Activated naive CD4-positive, alpha-beta T cell treated with anti-CD3 and anti-CD28 coated beads, Interleukin-2, amount 50 U/mL, for 72 hours (primary cell): ENCODE measurements around the gene MAP4K4. TPM values are rescaled to one million over a fixed set of nuclear protein-coding genes. Genes with fewer than 3 reads are reported as not detected.

Experiments
- ATAC-seq, 2 donors: fragments of 150-1000 bp; cut with Tn5 transposase; 2 replicates each; pipeline ENCODE4 v1.10.0; 2021; ENCODE audit warnings: mild to moderate bottlenecking in 2 of 2, moderate library complexity in 2 of 2
- DNase-seq, 2 donors: peaks; one replicate each; pipeline ENCODE4 v3.0.0; 2021 to 2022; ENCODE audit warnings: low spot score in 2 of 2
- H3K27ac Mint-ChIP-seq, 2 donors: one replicate each; pipeline ENCODE4 v1.8.0; 2022; ENCODE audit warnings: mild to moderate bottlenecking in 2 of 2, mixed read lengths in 2 of 2
- H3K36me3 Mint-ChIP-seq, 2 donors: one replicate each; pipeline ENCODE4 v1.8.0; 2022; ENCODE audit warnings: mixed read lengths in 2 of 2
- H3K9me3 Mint-ChIP-seq, 2 donors: one replicate each; pipeline ENCODE4 v1.8.0; 2022; ENCODE audit warnings: mixed read lengths in 2 of 2
- total RNA-seq, 2 donors: library from RNA; stranded (reverse); gene quantifications; one replicate each; pipeline ENCODE4 v1.2.3, GENCODE V29; 2022

The MAP4K4 gene
- total RNA-seq, 2 donors from 2014 or later, result 82.9 to 94.3 TPM

- H3K9me3 Mint-ChIP-seq, result no peaks in the 10 kb centered on the region
- peaks cover 0 to 5% of the 10 kb centered on the region in 2 donors for H3K36me3 Mint-ChIP-seq
- peak; percentile 42 to 62 for ATAC-seq
- H3K27ac Mint-ChIP-seq, result peak overlapping the region; percentile 85 to 93
- no peak for DNase-seq
Observed at GRCh38 chr2:101729521-101730190, 32.1 kb downstream of the MAP4K4 start.

DNA sequence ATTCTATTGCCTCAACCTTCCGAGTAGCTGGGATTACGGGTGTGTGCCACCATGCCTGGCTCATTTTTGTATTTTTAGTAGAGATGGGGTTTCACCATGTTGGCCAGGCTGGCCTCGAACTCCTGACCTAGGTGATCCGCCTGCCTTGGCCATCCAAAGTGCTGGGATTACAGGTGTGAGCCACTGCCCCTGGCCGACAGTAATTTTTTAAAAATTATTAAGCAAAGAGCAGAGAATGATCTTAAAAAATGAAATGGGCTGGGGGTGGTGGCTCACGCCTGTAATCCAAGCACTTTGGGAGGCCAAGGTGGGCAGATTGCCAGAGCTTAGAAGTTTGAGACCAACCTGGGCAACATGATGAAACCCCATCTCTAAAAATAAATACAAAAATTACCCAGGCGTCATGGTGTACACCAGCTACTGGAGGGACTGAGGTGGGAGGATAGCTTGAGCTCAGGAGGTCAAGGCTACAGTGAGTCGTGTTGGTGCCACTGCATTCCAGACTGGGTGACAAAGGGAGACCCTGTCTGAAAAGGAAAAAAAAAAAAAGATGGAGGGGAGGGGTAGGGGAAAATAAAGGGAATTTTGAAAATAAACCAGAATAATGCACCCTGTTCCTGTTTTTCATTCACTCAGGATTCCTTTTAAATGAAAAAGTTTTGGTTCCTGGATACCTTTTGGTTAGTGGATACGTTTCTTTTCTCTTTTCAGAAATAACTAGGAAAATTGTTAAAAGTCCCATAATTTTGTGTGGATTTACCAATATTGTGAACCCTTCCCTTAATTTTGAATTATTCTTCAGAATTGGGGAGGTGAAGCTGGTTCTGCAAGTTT is 33.9 kb downstream of the MAP4K4 start:
- ATAC-seq, result no peak
- Mint-ChIP-seq H3K9me3 (no peaks in the 10 kb centered on the region), H3K27ac (peak overlapping the region in 1 of 2 donors; percentile 59), H3K36me3 (no peaks in the 10 kb centered on the region)
- DNase-seq, result no peak

DNA sequence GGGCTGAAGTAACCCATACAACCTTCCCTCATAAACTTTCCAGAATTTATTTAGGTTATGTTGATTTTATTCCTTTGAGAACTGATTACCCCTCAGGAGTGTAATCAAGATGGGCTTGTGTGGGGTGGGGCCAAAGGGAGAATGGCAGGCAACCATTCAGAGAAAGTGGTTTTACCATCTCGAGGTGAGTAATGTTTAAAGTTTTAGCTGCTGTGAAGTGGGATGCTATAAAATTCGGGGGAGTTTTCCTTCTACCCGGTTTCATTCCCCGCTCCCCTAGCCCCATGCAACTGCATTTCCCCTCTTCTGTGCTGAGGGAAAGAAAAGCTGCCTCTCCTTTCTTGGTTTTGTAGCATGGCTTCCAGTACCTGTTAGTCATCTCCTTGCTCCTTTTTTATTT is 34.7 kb downstream of the MAP4K4 start:
- no peaks in the 10 kb centered on the region for H3K9me3 Mint-ChIP-seq
- peak in 1 of 2 donors; percentile 31 for DNase-seq
- peak; percentile 32 to 50 for ATAC-seq
- H3K36me3 Mint-ChIP-seq, result no peaks in the 10 kb centered on the region
- H3K27ac Mint-ChIP-seq, result peak overlapping the region; percentile 1 to 67

DNA sequence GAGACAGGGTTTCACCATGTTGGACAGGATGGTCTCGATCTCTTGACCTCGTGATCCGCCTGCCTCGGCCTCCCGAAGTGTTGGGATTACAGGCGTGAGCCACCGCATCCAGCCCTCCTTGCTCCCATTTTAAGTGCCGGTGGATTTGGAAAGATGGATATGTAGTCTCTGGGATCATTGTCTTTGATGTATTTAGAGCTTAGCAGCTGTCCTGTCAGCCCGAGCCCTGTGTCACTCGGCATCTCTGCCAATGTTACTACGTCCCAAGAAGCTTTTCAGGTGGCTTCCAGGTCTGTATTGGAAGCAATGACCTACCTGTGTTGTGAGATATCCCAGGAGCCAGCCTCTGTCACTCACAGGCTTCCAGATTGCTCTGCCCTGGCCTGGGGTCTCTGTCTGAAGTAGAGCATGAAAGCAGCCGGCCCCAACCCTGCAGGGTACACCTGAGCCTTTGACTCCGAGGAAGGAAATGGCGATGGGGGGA is 35.3 kb downstream of the MAP4K4 start:
- no peak for DNase-seq
- ATAC-seq, result no peak
- Mint-ChIP-seq H3K36me3 (no peaks in the 10 kb centered on the region), H3K27ac (peak overlapping the region; percentile 67), H3K9me3 (no peaks in the 10 kb centered on the region)

- DNase-seq, result no peak
- H3K27ac Mint-ChIP-seq, result peak overlapping the region; percentile 67
- H3K36me3 Mint-ChIP-seq, result no peaks in the 10 kb centered on the region
- no peaks in the 10 kb centered on the region for H3K9me3 Mint-ChIP-seq
- ATAC-seq, result peak in 1 of 2 donors; percentile 13
Observed at GRCh38 chr2:101733257-101733993, 35.9 kb downstream of the MAP4K4 start.

DNA sequence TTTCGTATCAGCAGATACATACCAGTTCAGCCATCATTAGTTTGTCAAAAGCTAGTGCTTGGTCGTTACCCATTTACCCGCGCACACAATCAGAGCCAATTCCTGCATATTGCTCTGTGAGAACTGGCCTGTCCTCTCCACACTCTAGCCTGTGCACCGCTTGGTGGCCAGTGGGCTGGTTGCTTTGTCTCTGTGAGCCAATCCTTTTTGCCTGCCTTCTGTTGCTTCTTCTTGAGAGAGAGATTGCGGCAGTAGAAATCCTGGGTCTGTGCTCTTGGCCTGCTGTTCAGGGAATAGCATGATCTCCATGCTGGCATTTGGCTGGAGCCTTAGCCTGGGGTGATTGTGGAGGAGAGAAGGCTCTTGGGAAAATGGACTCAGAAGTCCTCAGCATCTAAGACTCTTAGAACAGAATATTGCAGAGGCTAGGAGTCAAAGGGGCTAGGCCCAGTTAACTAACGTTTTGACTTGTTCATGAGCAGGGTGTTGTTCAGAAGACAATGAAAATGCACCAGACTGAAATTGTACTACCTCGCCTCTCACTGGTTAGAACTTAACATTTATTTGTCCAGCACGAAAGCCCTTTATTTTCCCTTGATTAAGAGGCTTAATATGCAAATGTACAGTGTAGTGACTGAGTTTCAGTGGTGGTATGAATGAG is 37.1 kb downstream of the MAP4K4 start:
- no peaks in the 10 kb centered on the region for H3K9me3 Mint-ChIP-seq

DNA sequence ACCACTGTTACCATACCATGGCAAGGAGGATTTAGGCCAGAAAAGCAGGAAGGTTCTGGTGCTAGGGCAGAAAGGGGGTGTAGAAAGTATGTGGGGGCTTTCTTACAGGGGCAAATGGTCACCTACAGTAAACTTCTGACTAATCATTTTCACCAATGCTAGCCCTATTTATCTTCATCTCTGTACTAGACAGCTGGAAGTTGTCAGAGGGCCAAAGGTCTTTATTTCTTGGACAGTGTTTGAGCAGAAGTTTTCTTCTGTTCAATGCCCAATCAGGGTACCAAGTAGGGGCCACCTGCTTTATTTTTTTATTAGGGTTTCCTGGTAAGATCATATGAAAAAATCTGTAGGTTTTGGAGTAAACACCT is 37.6 kb downstream of the MAP4K4 start:
- DNase-seq, result no peak
- Mint-ChIP-seq H3K27ac (peak overlapping the region; percentile 73 to 88), H3K36me3 (no peaks in the 10 kb centered on the region), H3K9me3 (no peaks in the 10 kb centered on the region)
- no peak for ATAC-seq

More for the DNA sequence above, 37.1 kb downstream of the MAP4K4 start:
- ATAC-seq (no peak), DNase-seq (no peak)
- Mint-ChIP-seq H3K27ac (peak overlapping the region in 1 of 2 donors; percentile 88), H3K36me3 (no peaks in the 10 kb centered on the region)

GRCh38 chr2:101736233-101736632 is 38.7 kb downstream of the MAP4K4 start:
- Mint-ChIP-seq H3K36me3 (no peaks in the 10 kb centered on the region), H3K27ac (peak overlapping the region; percentile 77 to 88), H3K9me3 (no peaks in the 10 kb centered on the region)
- ATAC-seq, result peak in 1 of 2 donors; percentile 22
- no peak for DNase-seq

GRCh38 chr2:101736861-101737291 is 39.4 kb downstream of the MAP4K4 start:
- ATAC-seq (peak; percentile 80 to 86), DNase-seq (peak in 1 of 2 donors; percentile 47)
- Mint-ChIP-seq H3K27ac (peak overlapping the region; percentile 77 to 88), H3K9me3 (no peaks in the 10 kb centered on the region), H3K36me3 (no peaks in the 10 kb centered on the region)

GRCh38 chr2:101737478-101738255 is 40.2 kb downstream of the MAP4K4 start:
- Mint-ChIP-seq H3K36me3 (no peaks in the 10 kb centered on the region), H3K9me3 (no peaks in the 10 kb centered on the region), H3K27ac (peak overlapping the region; percentile 48 to 88)
- no peak for DNase-seq
- ATAC-seq, result peak; percentile 2 to 9

DNA sequence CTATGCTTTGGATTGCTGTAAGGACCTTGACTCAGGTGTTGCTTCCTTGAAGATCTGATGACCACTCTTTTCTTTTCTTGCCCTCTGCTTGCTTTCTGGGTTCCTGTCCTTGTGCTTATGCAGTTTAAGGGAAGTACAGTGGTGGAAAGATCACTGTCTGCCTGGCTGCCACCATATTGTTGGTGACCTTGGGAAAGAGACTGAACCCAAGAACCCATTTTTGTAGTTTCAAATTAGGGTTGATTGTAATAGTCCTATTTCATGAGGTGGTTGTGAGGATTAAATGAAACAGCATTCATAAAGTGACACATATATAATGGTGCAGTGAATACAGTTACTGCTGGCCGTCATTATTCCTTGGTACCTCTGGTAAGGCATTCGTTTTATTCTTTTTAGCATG is 41.1 kb downstream of the MAP4K4 start:
- no peaks in the 10 kb centered on the region for H3K9me3 Mint-ChIP-seq
- DNase-seq, result no peak
- ATAC-seq, result no peak
- no peaks in the 10 kb centered on the region for H3K36me3 Mint-ChIP-seq
- no peak overlapping the region for H3K27ac Mint-ChIP-seq

- no peak overlapping the region for H3K27ac Mint-ChIP-seq
- no peak for DNase-seq
- ATAC-seq, result no peak
- no peaks in the 10 kb centered on the region for H3K9me3 Mint-ChIP-seq
- H3K36me3 Mint-ChIP-seq, result no peaks in the 10 kb centered on the region
Observed at GRCh38 chr2:101740555-101740964, 43.1 kb downstream of the MAP4K4 start.

- ATAC-seq (no peak), DNase-seq (no peak)
- Mint-ChIP-seq H3K36me3 (no peaks in the 10 kb centered on the region), H3K27ac (peak overlapping the region; percentile 15 to 55), H3K9me3 (no peaks in the 10 kb centered on the region)
Observed at GRCh38 chr2:101741775-101742520, 44.4 kb downstream of the MAP4K4 start.

DNA sequence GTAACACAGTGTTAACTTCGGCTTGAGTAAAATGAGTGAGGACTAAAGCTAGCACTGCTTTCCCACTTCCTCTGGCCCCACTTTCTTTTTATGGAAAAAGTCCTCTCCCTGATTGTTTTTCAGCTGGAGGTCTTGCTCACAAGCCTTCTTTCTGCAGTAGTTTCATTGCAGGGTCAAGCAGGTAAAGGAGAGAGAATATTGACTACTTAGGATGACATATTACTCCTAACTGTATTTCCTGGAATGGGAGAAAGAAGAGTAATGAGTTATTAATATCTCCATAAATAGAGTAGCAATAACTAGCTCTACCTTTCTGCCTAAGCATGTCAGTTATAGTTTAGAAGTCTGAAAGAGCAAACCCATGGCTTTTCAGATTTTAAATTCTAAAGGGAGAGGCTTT is 45.0 kb downstream of the MAP4K4 start:
- ATAC-seq (no peak), DNase-seq (no peak)
- H3K27ac Mint-ChIP-seq, result peak overlapping the region in 1 of 2 donors; percentile 55
- H3K36me3 Mint-ChIP-seq, result no peaks in the 10 kb centered on the region
- H3K9me3 Mint-ChIP-seq, result no peaks in the 10 kb centered on the region

DNA sequence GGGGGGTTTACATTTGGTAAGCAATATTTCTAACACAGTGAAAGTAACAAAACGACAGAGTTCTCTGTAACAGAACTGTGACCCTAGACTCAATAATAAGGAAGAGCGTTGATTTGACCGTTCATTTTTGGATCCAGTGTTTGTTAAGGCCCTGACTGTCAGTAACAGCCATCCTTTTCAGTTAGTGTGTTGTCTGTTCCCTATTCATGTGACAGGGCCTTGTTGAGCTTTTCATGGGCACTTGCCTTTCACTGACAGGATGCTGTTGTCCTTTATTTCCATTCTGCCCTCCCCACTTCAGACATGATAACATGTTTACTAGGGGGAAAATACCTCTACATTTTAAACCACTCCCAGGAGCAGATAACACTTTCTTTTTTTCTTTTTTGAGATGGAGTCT is 45.8 kb downstream of the MAP4K4 start:
- peak overlapping the region; percentile 27 to 55 for H3K27ac Mint-ChIP-seq
- peaks cover 0 to 2% of the 10 kb centered on the region in 2 donors for H3K36me3 Mint-ChIP-seq
- no peaks in the 10 kb centered on the region for H3K9me3 Mint-ChIP-seq
- DNase-seq, result no peak
- peak; percentile 17 to 26 for ATAC-seq
